SK-MEL-5 (cell line): Measurements from ENCODE around the gene UBAP2L. TPM values are rescaled to one million over a fixed set of nuclear protein-coding genes. Genes with fewer than 3 reads are reported as not detected.
"Not testable (repeated sequence)": the region's sequence is repeated elsewhere in the genome, so short reads cannot be mapped to it uniquely, and the experiment has no call there.

Experiments
- DNase-seq: peaks from one replicate; pipeline ENCODE4 v3.0.0-alpha.2; 2016; ENCODE audit warnings: low read depth, low spot score
- in situ Hi-C: cut with HindIII; loops from 2 replicates; pipeline ENCODE4 v1.10.0; 2016; ENCODE audit warnings: low sequenced_read_pairs, high pct_unique_total_duplicates, low pct_unique_long_range_greater_than_20kb
- total RNA-seq: library from RNA; depleted of rRNA; stranded (reverse); fragments of >200 nt; shearing (Covaris generic); gene quantifications from 2 replicates; pipeline ENCODE4 v1.2.3, GENCODE V29; 2014

Gene UBAP2L
- total RNA-seq, 1 experiment from 2014 or later = 161 TPM

DNA sequence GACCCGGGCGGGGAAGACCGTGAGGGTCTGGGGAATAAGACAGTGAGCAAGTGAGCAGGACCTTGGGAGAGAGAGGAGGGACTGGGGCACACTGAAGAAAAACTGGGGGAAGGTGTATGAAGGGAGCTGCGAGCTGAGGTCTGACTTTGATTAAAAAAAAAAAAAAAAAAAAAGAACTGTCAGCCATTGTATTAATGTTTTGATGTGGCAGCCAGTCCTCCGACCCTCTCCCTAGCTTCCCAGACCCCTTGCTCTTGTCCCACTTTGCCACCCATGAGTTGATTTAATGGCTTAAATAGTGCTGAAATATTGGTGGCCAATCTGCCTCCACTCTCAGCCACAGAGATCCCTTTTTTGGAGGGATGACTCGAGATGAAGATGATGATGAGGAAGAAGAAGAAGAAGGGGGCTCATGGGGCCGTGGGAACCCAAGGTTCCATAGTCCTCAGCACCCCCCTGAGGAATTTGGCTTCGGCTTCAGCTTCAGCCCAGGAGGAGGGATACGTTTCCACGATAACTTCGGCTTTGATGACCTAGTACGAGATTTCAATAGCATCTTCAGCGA is 52.3 kb downstream of the UBAP2L start:
- in situ Hi-C loops = no loop called here
- no peak for DNase-seq

DNA sequence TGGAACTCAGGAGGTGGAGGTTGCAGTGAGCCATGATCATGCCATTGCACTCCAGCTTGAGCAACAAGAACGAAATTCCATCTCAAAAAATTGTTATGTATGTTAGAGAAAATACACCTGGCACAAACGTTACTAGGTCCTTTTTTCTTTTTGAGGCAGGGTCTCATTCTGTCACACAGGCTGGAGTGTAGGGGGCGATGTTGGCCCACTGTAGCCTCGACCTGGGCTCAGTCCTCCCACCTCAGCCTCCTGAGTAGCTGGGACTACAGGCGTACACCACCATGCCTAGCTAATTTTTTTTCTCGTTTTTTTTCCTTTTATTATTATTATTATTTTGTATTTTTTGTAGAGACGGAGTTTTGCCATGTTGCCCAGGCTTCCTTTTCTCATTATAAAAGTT is 56.0 kb downstream of the UBAP2L start:
- in situ Hi-C loops = no loop called here
- DNase-seq = peak; percentile 56

GRCh38 chr1:154287591-154287990 is 66.8 kb downstream of the UBAP2L start:
- DNase-seq, in situ Hi-C loops: not testable (repeated sequence)

DNA sequence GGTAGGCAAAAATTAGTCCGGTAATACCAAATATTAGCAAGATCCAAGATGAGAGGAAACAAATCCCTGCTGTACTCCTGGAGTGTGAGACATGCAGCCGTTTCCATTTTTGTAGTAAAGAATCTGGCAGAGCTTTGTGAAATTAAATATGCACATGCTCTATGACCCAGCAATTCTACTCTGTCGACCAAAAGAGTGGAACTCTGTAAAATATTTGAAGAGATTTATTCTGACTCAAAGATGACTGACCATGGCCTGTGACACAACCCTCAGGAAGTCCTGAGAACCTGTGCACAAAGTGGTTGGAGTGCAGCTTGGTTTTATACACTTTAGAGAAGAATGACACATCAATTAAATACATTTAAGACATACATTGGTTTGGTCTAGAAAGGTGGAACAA is 67.9 kb downstream of the UBAP2L start:
- in situ Hi-C loops = no loop called here
- no peak for DNase-seq

GRCh38 chr1:154290921-154291320 is 70.2 kb downstream of the UBAP2L start:
- DNase-seq = no peak
- in situ Hi-C loops = no loop called here

GRCh38 chr1:154295408-154296235 is 74.9 kb downstream of the UBAP2L start:
- in situ Hi-C loops = no loop called here
- peak; percentile 33 for DNase-seq

DNA sequence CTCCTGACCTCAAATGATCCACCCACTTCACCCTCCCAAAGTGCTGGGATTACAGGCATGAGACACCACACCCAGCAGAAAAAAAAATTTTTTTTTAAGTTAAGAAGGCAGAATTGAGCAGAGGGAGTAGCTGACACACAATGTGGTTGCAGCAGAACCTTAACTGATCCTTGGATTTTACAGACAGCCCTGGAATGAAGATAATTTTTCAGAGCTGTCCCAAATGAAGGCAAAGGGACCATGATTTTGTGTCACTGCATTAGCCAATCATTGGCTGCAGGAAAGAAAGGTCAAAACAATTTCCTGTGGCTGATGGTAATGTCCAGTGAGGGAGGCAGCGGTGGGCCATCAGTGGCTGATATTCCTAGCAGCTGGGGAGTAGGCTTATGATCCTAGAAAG is 80.8 kb downstream of the UBAP2L start:
- in situ Hi-C loops = no loop called here
- DNase-seq = no peak

DNA sequence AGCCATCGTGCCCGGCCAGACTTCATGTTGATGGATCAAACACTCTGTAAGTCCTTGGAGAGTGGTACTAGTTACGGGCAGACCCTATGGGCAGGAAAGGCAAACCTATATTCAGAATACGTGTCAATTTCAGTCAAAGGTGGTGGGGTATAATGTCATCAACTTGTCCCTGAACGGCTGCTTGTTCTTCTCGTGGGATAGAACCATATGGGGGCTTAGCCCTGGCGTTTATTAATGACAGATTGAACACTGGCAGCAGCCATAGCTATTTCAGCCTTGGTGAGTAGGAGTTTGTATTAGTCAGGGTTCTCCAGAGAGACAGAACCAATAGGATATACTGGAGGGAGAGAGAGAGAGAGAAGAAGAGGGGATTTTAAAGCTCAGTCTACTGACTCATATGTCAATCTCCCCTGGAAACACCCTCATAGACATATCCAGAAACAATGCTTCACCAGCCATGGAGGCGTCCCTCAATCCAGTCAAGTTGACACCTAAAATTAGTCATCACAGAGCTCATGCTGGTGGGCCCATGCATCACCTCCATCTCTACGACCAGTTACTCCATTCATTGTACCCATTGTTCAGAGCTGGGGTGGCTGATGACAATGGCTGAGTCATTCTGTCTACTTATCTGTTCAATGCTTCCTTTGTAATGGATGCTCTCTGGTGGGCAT is 84.0 kb downstream of the UBAP2L start:
- in situ Hi-C loops = no loop called here
- DNase-seq = no peak

DNA sequence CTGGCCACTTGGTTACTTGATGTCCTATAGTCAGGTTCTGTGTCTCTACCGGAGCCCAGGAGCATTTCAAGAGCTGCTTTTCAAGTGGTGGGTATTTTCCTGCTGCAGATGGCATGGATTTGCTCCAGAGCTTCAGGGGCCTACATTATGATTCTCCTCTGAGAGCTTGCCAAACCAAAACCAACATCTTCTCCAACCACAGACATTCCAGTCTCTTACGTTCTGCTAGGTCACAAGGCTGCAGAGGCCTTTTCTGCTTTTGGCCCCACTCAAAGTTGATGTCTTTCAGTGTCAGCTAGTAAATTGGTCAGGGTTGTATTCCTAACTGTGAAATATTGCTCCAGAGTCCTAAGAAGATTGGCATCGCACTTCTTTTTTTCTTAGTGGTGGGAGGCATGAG is 85.4 kb downstream of the UBAP2L start:
- in situ Hi-C loops = no loop called here
- no peak for DNase-seq

DNA sequence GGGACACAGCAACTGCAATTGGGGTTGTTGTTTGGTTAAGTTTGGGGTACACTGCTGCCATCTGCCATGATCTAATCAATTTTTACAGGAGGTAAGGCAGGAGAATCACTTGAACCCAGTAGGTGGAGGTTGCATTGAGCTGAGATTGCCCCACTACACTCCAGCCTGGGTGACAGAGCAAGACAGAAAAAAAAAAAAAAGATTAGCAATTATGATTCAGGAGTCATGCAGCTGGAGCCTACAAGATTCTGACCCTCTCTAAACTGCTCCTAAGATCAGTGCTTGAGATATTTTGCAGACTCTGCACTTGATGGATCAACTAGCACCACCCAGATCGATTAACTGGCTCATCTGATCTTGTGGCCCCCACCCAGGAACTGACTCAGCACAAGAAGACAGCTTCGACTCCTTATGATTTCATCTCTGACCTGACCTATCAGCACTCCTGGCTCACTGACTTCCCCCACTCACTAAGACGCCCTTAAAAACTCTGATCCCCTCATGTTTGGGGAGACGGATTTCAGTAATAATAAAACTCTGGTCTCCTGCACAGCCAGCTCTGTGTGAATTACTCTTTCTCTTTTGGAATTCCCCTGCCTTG is 87.0 kb downstream of the UBAP2L start:
- in situ Hi-C loops, DNase-seq: not testable (repeated sequence)

DNA sequence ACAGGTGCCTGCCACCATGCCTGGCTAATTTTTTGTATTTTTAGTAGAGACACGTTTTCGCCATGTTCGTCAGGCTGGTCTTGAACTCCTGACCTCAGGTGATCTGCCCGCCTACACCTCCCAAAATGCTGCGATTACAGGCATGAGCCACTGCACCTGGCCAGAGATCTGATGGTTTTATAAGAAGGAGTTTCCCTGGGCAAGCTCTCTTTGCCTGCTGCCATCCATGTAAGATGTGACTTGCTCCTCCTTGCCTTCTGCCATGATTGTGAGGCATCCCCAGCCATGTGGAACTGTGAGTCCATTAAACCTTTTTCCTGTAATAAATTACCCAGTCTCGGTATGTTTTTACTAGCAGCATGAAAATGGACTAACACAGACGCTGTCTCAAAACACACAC is 88.4 kb downstream of the UBAP2L start:
- DNase-seq, in situ Hi-C loops: not testable (repeated sequence)

- DNase-seq, in situ Hi-C loops: not testable (repeated sequence)
These were observed 91.7 kb downstream of the UBAP2L start for GRCh38 chr1:154312229-154313065.

DNA sequence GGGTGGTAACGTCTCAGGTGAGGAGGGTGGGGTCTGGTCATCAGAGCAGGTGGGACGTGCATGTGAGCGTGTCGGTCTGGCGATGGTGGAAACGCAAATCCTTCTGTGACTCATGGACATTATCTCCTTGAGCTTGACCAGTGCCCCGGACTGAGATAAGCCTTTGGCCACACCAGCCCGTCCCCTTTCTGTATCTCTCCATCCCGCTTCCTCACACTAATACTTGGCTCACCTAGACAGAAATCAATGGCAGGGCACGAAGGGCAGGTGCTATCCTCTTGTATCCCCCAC is 92.3 kb downstream of the UBAP2L start:
- in situ Hi-C loops = no loop called here

DNA sequence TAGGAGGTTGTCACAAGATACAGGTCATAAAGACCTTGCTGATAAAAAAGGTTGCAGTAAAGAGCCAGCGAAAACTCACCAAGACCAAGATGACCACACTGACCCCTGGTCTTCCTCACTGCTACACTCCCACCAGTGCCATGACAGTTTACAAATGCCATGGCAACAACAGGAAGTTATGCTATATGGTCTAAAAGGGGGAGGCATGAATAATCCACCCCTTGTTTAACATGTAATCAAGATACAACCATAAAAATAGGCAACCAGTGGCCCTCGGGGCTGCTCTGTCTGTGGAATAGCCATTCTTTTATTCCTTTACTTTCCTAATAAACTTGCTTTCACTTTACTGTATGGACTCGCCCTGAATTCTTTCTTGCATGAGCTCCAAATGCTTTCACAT is 93.5 kb downstream of the UBAP2L start:
- in situ Hi-C loops = not testable (repeated sequence)
- DNase-seq = peak; percentile 18

More for the DNA sequence above, 92.3 kb downstream of the UBAP2L start:
- DNase-seq = no peak

GRCh38 chr1:154316704-154317103 is 95.9 kb downstream of the UBAP2L start:
- DNase-seq = no peak
- in situ Hi-C loops = no loop called here

GRCh38 chr1:154318386-154318785 is 97.6 kb downstream of the UBAP2L start:
- in situ Hi-C loops = no loop called here
- DNase-seq = no peak
